Measurements from ENCODE around the gene PRKCA. TPM values are rescaled to one million over a fixed set of nuclear protein-coding genes. Genes with fewer than 3 reads are reported as not detected.

PRKCA gene
- polyA plus RNA-seq, 2 of the 4 experiments (the other 2 are of a cell fraction): 28.8 to 65.0 TPM

DNA sequence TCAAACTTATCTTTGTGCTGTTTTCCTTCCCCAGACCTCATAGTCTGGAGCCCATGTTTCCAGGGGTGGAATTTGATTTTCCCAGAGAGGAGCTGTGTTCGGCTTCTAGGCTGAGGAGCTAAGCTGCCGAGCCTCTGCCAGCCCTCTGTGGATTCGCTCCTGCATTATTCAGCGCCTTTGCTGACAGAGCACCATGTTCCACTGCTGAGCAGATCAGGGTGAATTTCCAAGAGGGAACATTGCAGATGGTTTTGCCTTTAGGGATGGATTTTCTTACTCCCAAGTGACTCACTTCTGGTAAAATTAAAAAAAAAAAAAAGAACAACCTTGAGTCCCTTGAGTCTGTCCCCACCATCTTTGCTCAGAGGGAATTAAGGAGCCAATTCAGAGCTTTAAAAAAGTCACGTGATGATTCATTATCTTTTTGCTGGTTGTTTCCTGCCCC, 229.5 kb downstream of the PRKCA start:
- Histone ChIP-seq H3K27ac (peak overlapping the region in 1 of 2 experiments; percentile 24; a peak in 2 of 6 replicates), H3K9me3 (no peaks in the 10 kb centered on the region), H3K4me2 (no peak overlapping the region; the same call in 2 of the 3 replicates), H3K4me1 (peaks cover 13% of the 10 kb centered on the region), H3K4me3 (no peak overlapping the region)
- DNase-seq (ENCODE audit: low read depth in 1 of 2, low spot score in 1 of 2) (no peak), FAIRE-seq (no peak), ATAC-seq (no peak)
- 92% methylated on average over 5 of the region's 5 CpGs for WGBS (ENCODE audit: missing lambda C conversion rate)
- ChIA-PET CTCF (interaction anchor here (0.6 to 1.3 kb wide), 3 partner anchors 13 to 1466 kb away, joined by 3 to 4 read pairs (median 4); no protein-coding TSS in a partner anchor), POLR2A (no interaction called here)
- TF ChIP-seq EHF (CRISPR knock-in tag; IDR thresholded peaks at IDR 0.05) (no peak), RNF2 (IDR thresholded peaks at IDR 0.05; ENCODE audit: borderline replicate concordance, low read depth) (no peak), NFE2L2 (conservative IDR thresholded peaks at IDR 0.05; ENCODE audit: low read length) (no peak), JUNB (IDR thresholded peaks at IDR 0.05) (no peak), ZSCAN20 (CRISPR knock-in tag; IDR thresholded peaks at IDR 0.05) (no peak), TFCP2L1 (CRISPR knock-in tag; IDR thresholded peaks at IDR 0.05) (no peak), ZNF302 (CRISPR knock-in tag; IDR thresholded peaks at IDR 0.05) (no peak), ZC3H11A (IDR thresholded peaks at IDR 0.05) (no peak), MAZ (IDR thresholded peaks at IDR 0.05; ENCODE audit: borderline replicate concordance, low read depth, low read length) (no peak), POLR2A (IDR thresholded peaks at IDR 0.05; ENCODE audit: low read length) (no peak)

DNA sequence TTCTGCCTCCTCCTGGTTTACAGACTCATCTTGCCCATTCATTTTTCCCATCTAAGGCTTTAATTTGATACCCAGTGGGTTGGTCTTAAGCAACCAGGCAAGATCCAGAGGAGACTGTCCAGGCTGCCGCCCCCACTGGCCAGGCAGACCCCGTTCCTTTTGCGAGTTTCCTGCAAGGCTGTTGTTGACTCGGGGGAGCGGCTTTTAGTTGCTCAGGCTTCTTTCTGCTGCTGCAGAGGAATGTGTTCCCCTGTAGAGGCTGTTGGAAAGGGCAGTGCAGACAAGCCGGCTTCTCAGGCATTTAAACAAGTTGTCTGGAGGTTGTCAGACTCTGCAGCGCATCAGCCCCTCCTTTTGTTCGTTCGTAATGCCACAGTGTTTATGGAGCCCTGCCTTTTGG, 231.2 kb downstream of the PRKCA start:
- WGBS (ENCODE audit: missing lambda C conversion rate): 89% methylated on average over 9 of the region's 9 CpGs
- CTCF ChIA-PET: interaction anchor here (1.1 to 1.3 kb wide), 3 partner anchors 34 to 297 kb away, joined by 3 to 4 read pairs (median 3); no protein-coding TSS in a partner anchor
- POLR2A ChIA-PET: no interaction called here

DNA sequence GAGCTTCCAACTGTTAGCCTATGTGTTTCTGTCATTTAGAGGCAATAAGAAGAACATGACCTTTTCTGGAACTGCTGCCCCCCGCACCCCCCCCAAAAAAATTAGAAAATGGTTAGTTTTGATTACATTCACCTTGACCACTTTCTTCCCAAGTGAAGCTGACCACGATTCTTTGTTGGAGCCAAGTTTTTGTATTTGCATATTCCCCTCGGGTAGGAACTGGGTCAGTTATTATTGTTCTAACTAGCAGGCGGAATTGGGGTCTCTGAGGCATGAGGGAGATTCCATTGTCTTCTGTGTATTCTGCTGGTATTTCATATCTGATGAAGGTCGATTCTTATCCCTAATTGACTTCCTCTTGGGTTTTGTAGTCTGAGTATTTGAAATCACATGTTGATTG, 231.6 kb downstream of the PRKCA start:
- no peak overlapping the region for H3K4me3 ChIP-seq
- no peak overlapping the region for H3K27ac ChIP-seq
- no peak for FAIRE-seq
- 86% methylated on average over 5 of the region's 5 CpGs for WGBS (ENCODE audit: missing lambda C conversion rate)
- no peaks in the 10 kb centered on the region for H3K9me3 ChIP-seq
- ChIA-PET CTCF (interaction anchor here (1.1 kb wide), 1 partner anchor 298 kb away, joined by 4 read pairs; no protein-coding TSS in a partner anchor), POLR2A (no interaction called here)
- H3K4me2 ChIP-seq: no peak overlapping the region
- TF ChIP-seq, protein P1, sequence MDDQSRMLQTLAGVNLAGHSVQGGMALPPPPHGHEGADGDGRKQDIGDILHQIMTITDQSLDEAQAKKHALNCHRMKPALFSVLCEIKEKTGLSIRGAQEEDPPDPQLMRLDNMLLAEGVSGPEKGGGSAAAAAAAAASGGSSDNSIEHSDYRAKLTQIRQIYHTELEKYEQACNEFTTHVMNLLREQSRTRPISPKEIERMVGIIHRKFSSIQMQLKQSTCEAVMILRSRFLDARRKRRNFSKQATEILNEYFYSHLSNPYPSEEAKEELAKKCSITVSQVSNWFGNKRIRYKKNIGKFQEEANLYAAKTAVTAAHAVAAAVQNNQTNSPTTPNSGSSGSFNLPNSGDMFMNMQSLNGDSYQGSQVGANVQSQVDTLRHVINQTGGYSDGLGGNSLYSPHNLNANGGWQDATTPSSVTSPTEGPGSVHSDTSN (IDR thresholded peaks at IDR 0.05): no peak
- TF ChIP-seq FOXS1 (CRISPR knock-in tag; IDR thresholded peaks at IDR 0.05) (no peak), CBX8 (IDR thresholded peaks at IDR 0.05) (no peak), CHD4 (IDR thresholded peaks at IDR 0.05; ENCODE audit: borderline replicate concordance) (no peak), CHD2 (IDR thresholded peaks at IDR 0.05; ENCODE audit: low read length, partially characterized antibody) (no peak)
- DNase-seq (ENCODE audit: low read depth in 1 of 2, low spot score in 1 of 2): no peak
- ATAC-seq: no peak
- peaks cover 13% of the 10 kb centered on the region for H3K4me1 ChIP-seq

More for the DNA sequence above, 231.2 kb downstream of the PRKCA start:
- Histone ChIP-seq H3K4me1 (peaks cover 13% of the 10 kb centered on the region), H3K9me3 (no peaks in the 10 kb centered on the region), H3K27ac (no peak overlapping the region), H3K4me2 (no peak overlapping the region), H3K4me3 (no peak overlapping the region)
- FAIRE-seq: no peak
- no peak for DNase-seq (ENCODE audit: low read depth in 1 of 2, low spot score in 1 of 2)
- no peak for TF ChIP-seq FOXS1 (CRISPR knock-in tag; IDR thresholded peaks at IDR 0.05)
- no peak for TF ChIP-seq POLR2A (IDR thresholded peaks at IDR 0.05; ENCODE audit: low read length)
- TF ChIP-seq KDM5A (IDR thresholded peaks at IDR 0.05): no peak
- ATAC-seq: peak in 1 of 2 experiments; percentile 35; a peak in 1 of 6 replicates

DNA sequence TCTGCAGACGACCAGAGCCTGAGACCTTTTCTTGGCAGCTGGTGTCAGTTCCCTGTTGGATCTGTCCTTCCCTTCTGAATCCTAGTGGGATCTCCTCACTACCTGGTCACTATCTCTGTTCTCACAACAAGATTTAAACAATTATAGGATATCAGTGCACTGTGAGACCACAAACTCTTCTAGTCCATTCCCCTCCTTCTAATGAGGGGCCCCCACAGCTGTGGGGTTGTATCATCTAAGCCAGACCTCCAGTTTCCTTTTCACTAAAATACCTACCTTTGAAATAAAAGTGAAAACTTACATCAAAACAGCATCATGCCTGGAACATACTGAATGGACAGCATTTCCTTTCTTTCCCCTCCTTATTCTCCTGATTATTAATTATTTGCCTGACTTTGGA, 233.2 kb downstream of the PRKCA start:
- no peak for DNase-seq (ENCODE audit: low read depth in 1 of 2, low spot score in 1 of 2)
- POLR2A ChIA-PET: no interaction called here
- CTCF ChIA-PET: interaction anchor here (1.1 to 1.2 kb wide), 2 partner anchors 18 to 31 kb away, joined by 4 read pairs; no protein-coding TSS in a partner anchor
- Histone ChIP-seq H3K4me3 (no peak overlapping the region), H3K4me2 (no peak overlapping the region), H3K4me1 (peaks cover 25% of the 10 kb centered on the region), H3K9me3 (no peaks in the 10 kb centered on the region), H3K27ac (no peak overlapping the region)
- ATAC-seq: no peak
- WGBS (ENCODE audit: missing lambda C conversion rate): 58% methylated on average over 1 of the region's 1 CpG
- no peak for FAIRE-seq
- TF ChIP-seq NFE2L2 (conservative IDR thresholded peaks at IDR 0.05; ENCODE audit: low read length) (no peak), HOXB5 (CRISPR knock-in tag; IDR thresholded peaks at IDR 0.05) (no peak), HOXA7 (CRISPR knock-in tag; IDR thresholded peaks at IDR 0.05) (no peak), RARB (CRISPR knock-in tag; IDR thresholded peaks at IDR 0.05) (no peak), ZNF302 (CRISPR knock-in tag; IDR thresholded peaks at IDR 0.05) (no peak), PHF8 (IDR thresholded peaks at IDR 0.05; ENCODE audit: borderline replicate concordance, low read depth) (no peak), HDAC2 (IDR thresholded peaks at IDR 0.05) (no peak), KDM5A (IDR thresholded peaks at IDR 0.05) (no peak), CBX8 (IDR thresholded peaks at IDR 0.05) (no peak), SMC3 (IDR thresholded peaks at IDR 0.05) (no peak), JUNB (IDR thresholded peaks at IDR 0.05) (no peak), NPAS2 (CRISPR knock-in tag; IDR thresholded peaks at IDR 0.05; ENCODE audit: borderline replicate concordance) (no peak), BHLHE40 (IDR thresholded peaks at IDR 0.05; ENCODE audit: low read depth, low read length) (no peak), ESRRA (IDR thresholded peaks at IDR 0.05; ENCODE audit: borderline replicate concordance, low read length) (no peak), RAD21 (conservative IDR thresholded peaks at IDR 0.05 in 1 of 2, IDR thresholded peaks at IDR 0.05 in 1 of 2) (no peak)
- TF ChIP-seq, protein P2, sequence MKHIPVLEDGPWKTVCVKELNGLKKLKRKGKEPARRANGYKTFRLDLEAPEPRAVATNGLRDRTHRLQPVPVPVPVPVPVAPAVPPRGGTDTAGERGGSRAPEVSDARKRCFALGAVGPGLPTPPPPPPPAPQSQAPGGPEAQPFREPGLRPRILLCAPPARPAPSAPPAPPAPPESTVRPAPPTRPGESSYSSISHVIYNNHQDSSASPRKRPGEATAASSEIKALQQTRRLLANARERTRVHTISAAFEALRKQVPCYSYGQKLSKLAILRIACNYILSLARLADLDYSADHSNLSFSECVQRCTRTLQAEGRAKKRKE (CRISPR knock-in tag; IDR thresholded peaks at IDR 0.05; ENCODE audit: low read depth): no peak
